ENCODE results near the gene SKAP1.

SKAP1 gene

DNA sequence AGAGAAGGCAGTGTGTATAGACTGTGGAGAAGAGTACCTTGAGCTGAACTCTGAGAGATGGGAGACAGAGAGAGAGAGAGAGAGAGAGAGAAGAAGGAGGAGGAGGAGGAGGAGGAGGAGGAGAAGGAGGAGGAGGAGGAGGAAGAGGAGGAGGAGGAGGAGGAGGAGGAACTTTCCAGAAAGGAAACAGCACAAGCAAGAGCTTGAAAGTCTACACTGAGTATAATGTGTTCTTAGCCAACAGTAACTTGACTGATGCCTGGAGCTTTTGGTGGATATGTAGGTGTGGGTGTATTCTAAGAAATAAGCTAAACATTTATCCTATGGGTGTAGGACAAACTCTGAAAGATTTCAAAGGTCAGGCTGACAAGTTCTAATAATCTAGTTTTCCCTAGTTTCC is 206.1 kb downstream of the SKAP1 start:
- TF ChIP-seq, protein P1, sequence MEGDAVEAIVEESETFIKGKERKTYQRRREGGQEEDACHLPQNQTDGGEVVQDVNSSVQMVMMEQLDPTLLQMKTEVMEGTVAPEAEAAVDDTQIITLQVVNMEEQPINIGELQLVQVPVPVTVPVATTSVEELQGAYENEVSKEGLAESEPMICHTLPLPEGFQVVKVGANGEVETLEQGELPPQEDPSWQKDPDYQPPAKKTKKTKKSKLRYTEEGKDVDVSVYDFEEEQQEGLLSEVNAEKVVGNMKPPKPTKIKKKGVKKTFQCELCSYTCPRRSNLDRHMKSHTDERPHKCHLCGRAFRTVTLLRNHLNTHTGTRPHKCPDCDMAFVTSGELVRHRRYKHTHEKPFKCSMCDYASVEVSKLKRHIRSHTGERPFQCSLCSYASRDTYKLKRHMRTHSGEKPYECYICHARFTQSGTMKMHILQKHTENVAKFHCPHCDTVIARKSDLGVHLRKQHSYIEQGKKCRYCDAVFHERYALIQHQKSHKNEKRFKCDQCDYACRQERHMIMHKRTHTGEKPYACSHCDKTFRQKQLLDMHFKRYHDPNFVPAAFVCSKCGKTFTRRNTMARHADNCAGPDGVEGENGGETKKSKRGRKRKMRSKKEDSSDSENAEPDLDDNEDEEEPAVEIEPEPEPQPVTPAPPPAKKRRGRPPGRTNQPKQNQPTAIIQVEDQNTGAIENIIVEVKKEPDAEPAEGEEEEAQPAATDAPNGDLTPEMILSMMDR (IDR thresholded peaks at IDR 0.05; ENCODE audit: insufficient read depth, low read depth, low read length, missing control alignments), result no peak
- no peak overlapping the region for H3K4me3 ChIP-seq (ENCODE audit: low read depth, low read length)
- no peak for DNase-seq (ENCODE audit: low read depth)

DNA sequence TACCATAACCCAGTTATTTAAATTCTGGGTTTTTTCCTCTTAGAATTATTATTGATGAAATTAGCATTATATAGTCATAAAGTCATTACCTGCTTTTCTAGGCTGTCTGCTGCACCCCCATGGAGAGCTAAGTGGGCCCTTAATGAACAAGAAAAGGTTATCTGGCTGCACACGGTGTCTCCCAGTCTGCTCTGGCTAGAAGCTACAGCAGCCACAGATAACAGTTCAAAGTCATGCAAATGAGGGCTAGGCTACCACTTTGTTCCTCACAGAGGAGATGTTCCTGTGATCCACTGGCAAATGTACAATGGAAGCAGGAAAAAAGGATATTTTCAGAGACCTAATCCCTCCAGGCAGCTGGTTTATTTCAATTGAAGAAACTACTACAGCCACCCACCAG is 210.4 kb downstream of the SKAP1 start:
- TF ChIP-seq, protein P1 (IDR thresholded peaks at IDR 0.05; ENCODE audit: insufficient read depth, low read depth, low read length, missing control alignments), result no peak
- DNase-seq (ENCODE audit: low read depth), result no peak
- H3K4me3 ChIP-seq (ENCODE audit: low read depth, low read length), result no peak overlapping the region

DNA sequence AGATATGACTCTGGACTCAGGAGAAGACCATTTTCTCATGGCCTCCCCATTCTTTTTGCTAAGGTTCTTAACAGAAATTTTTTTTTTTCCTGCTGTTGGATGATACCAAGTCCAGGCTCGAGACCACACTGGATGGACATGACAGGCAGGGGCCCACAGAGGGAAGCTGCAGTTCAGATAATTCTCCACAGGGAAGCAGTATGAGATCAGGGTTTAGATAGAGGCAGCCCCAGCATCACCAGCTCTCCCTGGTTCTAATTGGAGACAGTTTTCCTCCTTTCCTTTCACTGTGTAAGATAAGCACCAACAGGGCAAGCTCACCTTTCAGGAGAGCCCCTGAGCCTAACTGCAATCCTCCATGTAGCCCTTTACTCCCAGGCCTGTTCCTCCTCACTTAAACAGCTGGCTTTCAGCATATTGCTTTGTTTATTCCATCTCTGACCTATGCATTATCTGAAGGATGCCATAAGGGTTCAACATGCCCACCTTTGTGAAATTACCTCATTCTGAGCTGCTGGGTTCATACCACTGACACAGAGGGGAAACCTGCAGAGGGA is 214.4 kb downstream of the SKAP1 start:
- TF ChIP-seq, protein P1 (IDR thresholded peaks at IDR 0.05; ENCODE audit: insufficient read depth, low read depth, low read length, missing control alignments), result peak; percentile 49
- DNase-seq (ENCODE audit: low read depth), result peak; percentile 29
- no peak overlapping the region for H3K4me3 ChIP-seq (ENCODE audit: low read depth, low read length)

DNA sequence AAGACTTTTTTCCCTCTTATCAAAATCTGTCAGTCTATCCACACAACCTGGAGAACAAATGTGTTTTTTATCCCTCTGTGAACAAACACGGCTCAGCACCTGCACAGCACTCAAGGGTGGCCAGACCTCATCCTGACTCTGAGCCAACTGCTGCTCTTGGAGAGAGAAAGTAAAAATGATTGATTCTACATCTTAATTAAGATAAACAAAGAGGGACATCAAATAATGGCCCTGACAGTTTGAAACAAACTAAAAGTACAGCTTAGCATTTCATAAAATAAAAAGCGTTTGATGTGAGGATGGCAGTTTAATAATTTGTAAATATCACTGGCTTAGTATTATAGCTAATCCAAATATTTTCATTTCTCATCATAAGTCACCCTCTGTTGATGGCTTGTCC is 216.2 kb downstream of the SKAP1 start:
- no peak for DNase-seq (ENCODE audit: low read depth)
- no peak overlapping the region for H3K4me3 ChIP-seq (ENCODE audit: low read depth, low read length)
- TF ChIP-seq, protein P1 (IDR thresholded peaks at IDR 0.05; ENCODE audit: insufficient read depth, low read depth, low read length, missing control alignments), result no peak

DNA sequence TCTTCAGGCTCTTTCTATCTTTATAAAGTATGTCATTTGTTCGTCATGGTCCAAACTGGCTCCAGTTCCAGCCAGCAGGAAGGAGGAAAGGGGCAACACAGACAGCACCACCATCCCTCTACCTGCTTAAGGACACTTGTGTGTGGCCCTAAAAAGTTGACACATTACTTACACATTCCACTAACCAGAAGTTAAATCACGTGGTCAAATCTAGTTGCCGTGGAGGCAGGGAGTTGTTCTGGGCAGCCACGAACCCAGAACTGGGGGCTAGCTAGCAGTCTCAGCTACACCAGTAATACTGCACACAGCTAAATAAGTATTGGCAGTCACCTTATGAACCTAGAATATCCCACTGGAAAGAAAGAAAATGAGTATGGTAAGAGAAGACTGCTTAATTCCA is 218.2 kb downstream of the SKAP1 start:
- no peak overlapping the region for H3K4me3 ChIP-seq (ENCODE audit: low read depth, low read length)
- no peak for DNase-seq (ENCODE audit: low read depth)
- TF ChIP-seq, protein P1 (IDR thresholded peaks at IDR 0.05; ENCODE audit: insufficient read depth, low read depth, low read length, missing control alignments), result no peak

DNA sequence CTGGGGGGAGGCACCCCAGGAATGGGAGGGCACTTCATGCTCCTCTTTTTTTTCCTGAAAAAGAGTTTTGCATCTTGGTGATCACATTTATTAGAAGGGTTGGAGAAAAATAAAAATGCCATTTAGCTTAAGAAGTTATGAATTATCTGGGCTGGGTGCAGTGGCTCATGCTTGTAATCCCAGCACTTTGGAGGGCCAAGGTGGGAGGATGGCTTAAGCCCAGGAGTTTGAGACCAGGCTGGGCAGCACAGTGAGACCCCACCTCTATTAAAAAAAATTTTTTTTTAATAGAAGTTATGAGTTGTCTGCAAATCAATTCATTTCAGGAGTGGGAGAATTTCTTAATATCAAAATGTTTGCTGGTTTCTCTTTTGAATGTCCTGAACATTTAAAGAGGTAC is 219.0 kb downstream of the SKAP1 start:
- TF ChIP-seq, protein P1 (IDR thresholded peaks at IDR 0.05; ENCODE audit: insufficient read depth, low read depth, low read length, missing control alignments), result no peak
- DNase-seq (ENCODE audit: low read depth), result no peak
- no peak overlapping the region for H3K4me3 ChIP-seq (ENCODE audit: low read depth, low read length)

DNA sequence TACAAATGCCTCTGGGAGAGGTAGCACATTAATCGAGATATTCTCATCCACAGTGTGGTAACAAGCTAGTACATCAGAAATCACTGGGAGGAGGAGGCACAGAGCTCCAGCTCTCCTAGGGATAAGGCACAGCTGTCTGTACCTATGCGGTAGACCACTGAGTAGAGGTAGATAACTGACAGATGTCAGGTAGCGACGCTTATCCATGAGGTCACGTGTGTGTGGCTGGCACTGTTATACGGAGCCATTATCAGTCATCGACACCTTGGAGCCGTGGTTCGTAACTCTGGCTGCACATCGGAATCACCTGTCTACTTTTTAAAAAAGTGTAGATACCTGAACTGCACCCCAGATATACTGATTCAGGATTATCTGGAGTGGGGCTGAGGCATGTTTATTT is 220.0 kb downstream of the SKAP1 start:
- no peak overlapping the region for H3K4me3 ChIP-seq (ENCODE audit: low read depth, low read length)
- no peak for DNase-seq (ENCODE audit: low read depth)
- TF ChIP-seq, protein P1 (IDR thresholded peaks at IDR 0.05; ENCODE audit: insufficient read depth, low read depth, low read length, missing control alignments), result no peak
